Stimulated activated CD4-positive, alpha-beta T cell treated with anti-CD3 and anti-CD28 coated beads, Interleukin-12 subunit alpha, Interleukin-12 subunit beta, amount 100 ng/mL, for 24 hours (primary cell): ENCODE measurements around the gene FAM170A.

ENCODE experiments used
- DNase-seq, 2 experiments: peaks; one replicate each; pipeline ENCODE4 v3.0.0-alpha.2; 2020; ENCODE audit warnings: low read depth in 2 of 2

FAM170A gene

DNA sequence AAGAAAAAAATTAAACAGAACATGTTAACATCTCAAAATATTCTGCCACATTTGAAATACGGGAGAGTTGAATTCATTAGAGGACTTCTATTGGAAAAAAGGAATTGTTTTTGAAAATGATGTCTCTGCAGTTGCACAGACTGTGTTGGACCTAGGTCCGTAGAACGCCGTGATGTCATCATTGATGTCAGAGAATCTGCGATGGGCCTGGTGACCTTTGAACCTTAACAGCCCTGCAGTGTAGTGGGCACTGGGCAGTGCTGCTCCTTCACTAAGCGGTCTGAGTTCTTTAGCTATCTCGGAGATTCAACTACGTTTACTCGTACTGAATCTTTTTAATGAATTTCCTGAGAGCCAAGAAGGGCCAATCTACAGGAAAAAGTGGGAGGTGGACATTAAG, at the start of gene FAM170A:
TSS of gene FAM170A (plus strand) at position 220 of the 400 bp plus-strand sequence. CDS start 211 bp downstream, outside the sequence.
- DNase-seq: no peak

DNA sequence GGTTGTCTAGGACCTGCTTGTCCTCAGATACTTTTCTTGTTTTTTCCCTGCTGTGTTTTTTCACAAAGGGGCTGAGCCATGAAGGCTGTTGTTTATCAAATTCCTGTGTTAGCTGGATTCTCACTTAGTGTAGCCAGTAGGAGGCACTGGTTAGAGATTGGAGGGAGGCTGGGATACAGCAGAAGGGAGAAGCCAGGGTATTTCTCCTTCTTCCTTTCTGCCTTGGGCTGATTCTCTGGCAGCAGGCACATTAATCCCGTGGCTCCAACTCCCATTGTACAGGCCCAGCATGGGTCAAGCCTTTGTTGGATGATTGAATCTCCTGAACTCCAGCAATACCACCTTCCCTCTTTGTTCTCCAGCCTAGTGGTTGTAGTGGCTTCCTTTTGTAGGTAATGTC, 46.4 kb upstream of the FAM170A start:
- no peak for DNase-seq

DNA sequence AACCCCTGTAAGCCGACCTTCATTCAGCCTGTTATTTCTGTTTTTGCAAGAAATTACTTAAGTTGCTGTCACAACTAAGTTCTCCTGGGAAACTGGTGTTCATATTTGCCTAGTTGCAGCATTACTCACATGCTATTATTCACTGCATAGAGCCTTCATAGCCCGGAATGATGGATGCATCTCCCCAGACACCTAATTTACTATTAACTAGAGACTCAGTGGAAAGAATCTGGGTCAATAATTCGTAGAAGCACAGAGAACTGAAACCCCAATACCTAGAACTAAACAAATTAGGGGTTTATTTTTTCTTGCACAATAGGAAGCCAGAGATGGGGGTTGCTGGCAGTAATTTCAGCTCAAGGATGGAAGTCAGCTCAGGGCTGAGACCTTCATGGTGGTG, 45.7 kb upstream of the FAM170A start:
- DNase-seq: no peak

- DNase-seq: no peak
Measured at GRCh38 chr5:119596046-119596445, 33.3 kb upstream of the FAM170A start.

DNA sequence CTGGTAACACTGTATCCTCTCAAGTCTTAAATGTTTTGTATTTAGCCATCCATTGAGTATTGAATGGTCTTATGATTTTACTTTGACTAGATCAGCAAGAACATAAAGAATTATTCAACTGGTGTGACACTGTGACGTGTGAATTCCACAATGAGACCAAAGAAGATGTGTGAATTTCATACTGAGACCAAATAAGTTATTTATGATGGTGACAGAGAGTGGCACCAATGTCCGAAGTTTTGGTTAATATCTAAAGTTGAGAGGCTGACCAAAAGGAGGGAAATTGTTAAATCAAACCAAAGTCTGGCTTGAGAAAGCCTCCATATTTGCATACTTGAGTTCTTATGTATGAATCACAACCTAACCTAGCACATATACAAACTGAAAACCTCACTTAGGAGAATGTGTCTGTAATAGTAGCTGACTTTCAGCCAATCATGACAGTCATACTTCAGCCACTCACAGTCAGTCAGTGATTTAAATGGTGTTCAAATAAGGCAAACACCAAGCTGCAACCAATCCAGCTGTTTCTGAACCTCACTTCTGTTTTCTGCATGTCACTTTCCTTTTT, 31.5 kb upstream of the FAM170A start:
- DNase-seq: no peak

- no peak for DNase-seq
Measured at GRCh38 chr5:119613937-119614336, 15.4 kb upstream of the FAM170A start.

DNA sequence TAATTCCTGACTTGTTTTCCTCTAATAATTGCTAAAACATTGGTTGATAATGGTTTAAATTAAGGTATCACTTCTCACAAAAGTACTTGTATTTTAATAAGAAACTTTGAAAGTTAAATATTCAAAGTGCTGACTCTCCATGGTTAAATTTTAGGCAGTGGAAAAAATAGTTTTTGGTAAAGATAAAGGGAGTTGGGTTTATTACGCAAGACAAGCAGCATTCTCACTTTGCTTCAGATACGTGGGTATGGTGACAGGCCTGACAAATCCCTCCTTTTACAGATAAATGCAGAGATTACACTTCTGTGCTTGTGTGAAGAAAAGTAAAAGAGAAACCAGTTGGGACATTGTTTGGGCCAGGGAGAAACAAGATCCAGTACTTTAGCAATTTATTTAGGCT, 14.5 kb upstream of the FAM170A start:
- no peak for DNase-seq

- DNase-seq: no peak
Measured at GRCh38 chr5:119626086-119626485, 3.3 kb upstream of the FAM170A start.

- DNase-seq: no peak
Measured at GRCh38 chr5:119630752-119631440, 1.5 kb downstream of the FAM170A start.

DNA sequence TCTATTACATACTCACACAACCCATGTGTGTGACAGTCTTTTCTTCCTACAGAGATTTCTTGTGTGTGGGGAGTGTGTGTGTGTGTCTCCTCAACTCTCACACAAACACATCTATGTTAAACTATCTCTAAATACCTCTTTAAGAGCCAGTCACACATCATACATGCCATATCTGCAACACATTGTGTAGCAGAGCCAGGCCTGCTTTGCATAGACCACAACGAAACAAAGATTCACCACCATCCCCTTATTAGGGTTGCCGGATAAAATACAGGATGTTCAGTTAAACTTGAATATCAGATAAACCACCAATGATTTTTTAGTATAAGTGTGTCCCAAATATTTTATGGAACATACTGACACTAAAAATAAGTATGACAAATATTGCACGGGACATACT, 2.3 kb downstream of the FAM170A start:
- no peak for DNase-seq

GRCh38 chr5:119651486-119651885, 22.1 kb downstream of the FAM170A start:
- DNase-seq: no peak

DNA sequence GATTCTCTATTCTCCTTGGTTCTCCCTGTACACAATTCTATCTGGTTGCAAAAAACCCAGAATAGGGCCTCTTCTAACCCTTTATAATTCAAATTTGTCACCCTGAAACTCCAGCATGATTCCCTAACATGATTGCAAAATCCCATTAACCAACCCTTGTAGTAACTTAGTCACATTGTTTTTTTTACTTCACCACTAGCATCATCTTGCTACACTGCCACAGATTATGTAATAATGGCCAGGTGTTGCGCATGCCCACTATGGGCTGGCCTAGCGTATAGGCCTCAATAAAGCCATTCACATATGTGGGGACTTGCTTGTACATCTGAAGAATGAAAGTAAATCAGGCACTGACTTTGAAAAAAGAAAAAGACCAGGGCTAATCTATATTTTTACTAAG, 25.7 kb downstream of the FAM170A start:
- DNase-seq: no peak

GRCh38 chr5:119656023-119656422, 26.7 kb downstream of the FAM170A start:
- DNase-seq: no peak

DNA sequence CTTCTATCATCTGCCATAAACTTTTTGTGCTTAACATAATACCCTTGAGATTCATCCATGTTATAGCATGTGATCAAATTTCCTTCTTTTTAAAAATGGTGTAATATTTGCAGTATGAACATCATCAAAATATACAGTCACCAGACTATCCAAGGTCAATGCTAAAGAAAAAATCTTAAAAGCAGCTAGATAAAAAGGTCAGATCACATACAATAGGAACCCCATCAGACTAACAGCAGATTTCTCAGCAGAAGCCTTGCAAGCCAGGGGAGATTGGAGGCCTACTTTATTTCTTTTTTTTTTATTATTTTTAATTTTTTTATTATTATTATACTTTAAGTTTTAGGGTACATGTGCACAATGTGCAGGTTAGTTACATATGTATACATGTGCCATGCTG, 37.2 kb downstream of the FAM170A start:
- DNase-seq: no peak

DNA sequence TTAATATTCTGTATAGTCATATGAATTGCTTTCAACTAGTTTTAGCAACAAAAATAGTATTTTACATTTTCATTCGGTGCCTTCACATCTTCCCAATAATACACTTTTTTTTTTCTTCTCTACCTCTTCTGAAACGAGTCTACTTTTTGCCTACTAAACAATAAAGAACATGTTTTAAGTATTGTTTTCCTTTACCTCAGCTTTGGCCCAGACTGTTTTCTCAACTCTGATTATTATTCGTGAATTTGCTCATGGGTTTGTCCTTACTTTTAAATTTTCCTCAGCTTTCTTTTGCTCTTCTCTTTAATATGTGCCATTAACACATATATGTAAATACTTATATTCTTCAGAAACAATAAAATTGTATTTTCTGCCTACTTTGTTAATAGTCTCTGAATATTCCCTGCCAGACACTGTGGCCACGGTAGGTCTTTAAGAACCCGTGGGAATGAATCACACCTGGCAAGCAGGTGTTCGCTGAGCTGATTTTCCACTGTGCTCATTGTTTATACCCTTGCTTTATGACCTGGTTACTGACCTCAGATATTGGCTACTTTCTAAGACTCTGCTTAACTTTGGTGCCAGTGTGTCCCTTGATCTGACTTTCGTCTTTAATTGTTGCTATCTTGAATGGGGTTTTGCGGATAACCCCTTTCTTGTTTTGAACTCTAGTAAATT, 49.1 kb downstream of the FAM170A start:
- DNase-seq: no peak

DNA sequence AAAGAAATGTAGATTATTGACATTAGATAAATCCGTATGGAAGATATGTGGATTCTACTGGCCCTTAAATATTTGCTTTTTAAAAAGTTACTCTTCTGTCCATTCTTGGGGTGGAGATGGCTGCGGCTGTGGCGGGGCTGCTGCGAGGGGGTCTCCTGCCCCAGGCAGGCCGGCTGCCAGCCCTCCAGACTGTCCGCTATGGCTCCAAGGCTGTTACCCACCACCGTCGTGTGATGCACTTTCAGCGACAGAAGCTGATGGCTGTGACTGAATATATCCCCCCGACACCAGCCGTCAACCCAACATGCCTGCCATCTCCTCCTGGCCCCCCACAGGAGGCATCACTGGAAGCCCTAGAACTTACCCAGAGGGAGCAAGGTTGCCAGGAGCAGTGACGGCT, 50.7 kb downstream of the FAM170A start:
- no peak for DNase-seq

DNA sequence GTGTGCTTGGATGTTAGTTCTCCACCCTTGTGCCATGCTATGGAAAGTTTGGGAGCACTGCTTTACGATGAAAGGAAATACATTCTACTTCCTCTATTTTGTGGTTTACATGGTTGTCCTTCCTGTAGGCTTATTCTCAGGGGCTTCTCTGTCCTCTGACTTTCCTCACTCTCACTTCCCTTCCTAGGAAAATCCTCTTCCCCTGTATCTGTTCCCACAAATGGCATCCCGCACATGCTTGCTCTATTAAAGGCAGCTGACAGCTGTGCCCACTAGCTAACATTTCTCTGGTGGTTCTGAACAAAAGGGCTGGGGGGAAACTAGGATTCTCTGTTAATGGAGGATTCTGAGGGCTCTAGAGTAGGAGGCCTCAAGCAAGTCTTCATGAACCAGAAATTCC, 52.4 kb downstream of the FAM170A start:
- no peak for DNase-seq

- no peak for DNase-seq
Measured at GRCh38 chr5:119682372-119682771, 53.0 kb downstream of the FAM170A start.
